22Rv1 (cell line): ENCODE measurements around the gene XPR1.
"Not testable (repeated sequence)": the region's sequence is repeated elsewhere in the genome, so short reads cannot be mapped to it uniquely, and the experiment has no call there.

Experiments
- H3K27ac ChIP-seq: fragments of 450-650 bp; 2 replicates; pipeline ENCODE4 v1.5.1; 2017
- CTCF ChIP-seq: fragments of 450-650 bp; IDR thresholded peaks from 2 replicates; pipeline ENCODE4 v1.5.1; 2017; ENCODE audit warnings: mild to moderate bottlenecking
- ZFX ChIP-seq: fragments of 450-650 bp; IDR thresholded peaks from 2 replicates; pipeline ENCODE4 v1.6.1; 2017; ENCODE audit warnings: antibody characterized with exemption, borderline replicate concordance

XPR1 gene

GRCh38 chr1:180781718-180782117, 149.9 kb downstream of the XPR1 start:
- H3K27ac ChIP-seq: no peak overlapping the region
- no peak for TF ChIP-seq ZFX
- TF ChIP-seq CTCF: no peak

- no peak for TF ChIP-seq ZFX
- TF ChIP-seq CTCF: no peak
- no peak overlapping the region for H3K27ac ChIP-seq
Measured at GRCh38 chr1:180785291-180785690, 153.5 kb downstream of the XPR1 start.

- TF ChIP-seq CTCF (no peak), ZFX (no peak)
- H3K27ac ChIP-seq: no peak overlapping the region
Measured at GRCh38 chr1:180785887-180786286, 154.1 kb downstream of the XPR1 start.

- no peak for TF ChIP-seq CTCF
- TF ChIP-seq ZFX: no peak
- H3K27ac ChIP-seq: no peak overlapping the region
Measured at GRCh38 chr1:180786624-180787023, 154.8 kb downstream of the XPR1 start.

GRCh38 chr1:180787628-180788307, 155.9 kb downstream of the XPR1 start:
- TF ChIP-seq ZFX (no peak), CTCF (no peak)
- H3K27ac ChIP-seq: no peak overlapping the region

- TF ChIP-seq ZFX (no peak), CTCF (no peak)
- no peak overlapping the region for H3K27ac ChIP-seq
Measured at GRCh38 chr1:180789460-180789859, 157.6 kb downstream of the XPR1 start.

GRCh38 chr1:180791152-180791551, 159.3 kb downstream of the XPR1 start:
- H3K27ac ChIP-seq: not testable (repeated sequence)

- TF ChIP-seq CTCF: no peak
- TF ChIP-seq ZFX: no peak
- no peak overlapping the region for H3K27ac ChIP-seq
Measured at GRCh38 chr1:180791806-180792205, 160.0 kb downstream of the XPR1 start.
